GM18909 (cell line): ENCODE results near the gene KLHL14.

Experiments used
- ATAC-seq: cut with Tn5 transposase; IDR thresholded peaks from one replicate; pipeline ENCODE4 v1.9.1; 2021; ENCODE audit warnings: mild to moderate bottlenecking; ENCODE audit not compliant: unreplicated experiment, poor library complexity

The KLHL14 gene

DNA sequence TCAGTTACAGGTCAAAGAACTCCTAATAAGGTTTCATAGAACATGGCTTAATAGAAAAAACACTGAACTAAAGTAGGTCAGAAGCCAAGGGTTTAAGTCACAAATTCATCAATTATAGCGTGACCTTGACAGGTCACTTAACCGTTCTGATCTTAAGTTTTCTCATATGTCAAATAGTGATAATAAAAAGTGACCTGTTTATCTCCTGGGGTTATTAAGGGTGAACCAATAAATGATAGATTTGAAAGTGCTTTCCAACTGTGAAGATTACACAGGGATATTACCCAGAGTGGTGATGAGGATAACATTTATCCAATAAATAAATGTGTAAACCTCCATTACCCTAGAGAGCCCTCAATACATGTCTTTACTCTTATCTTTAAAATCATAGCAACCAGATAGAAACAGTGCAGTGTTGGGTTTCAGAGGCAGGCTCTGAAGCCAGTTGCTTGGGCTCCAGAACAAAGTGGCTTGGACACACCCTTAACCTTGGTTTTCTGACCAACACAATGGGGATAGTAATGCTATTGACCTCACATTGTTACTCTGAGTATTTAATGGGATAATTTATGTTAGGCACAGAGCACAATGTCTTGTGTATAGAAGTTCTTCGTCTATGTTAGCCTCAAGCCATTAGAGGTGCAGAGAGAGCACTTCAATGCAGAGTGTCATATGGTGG lies 48.6 kb downstream of the KLHL14 start:
- ATAC-seq = no peak

- ATAC-seq = no peak
Observed at GRCh38 chr18:32722279-32722678, 50.5 kb downstream of the KLHL14 start.

GRCh38 chr18:32717126-32717525 lies 55.7 kb downstream of the KLHL14 start:
- no peak for ATAC-seq

DNA sequence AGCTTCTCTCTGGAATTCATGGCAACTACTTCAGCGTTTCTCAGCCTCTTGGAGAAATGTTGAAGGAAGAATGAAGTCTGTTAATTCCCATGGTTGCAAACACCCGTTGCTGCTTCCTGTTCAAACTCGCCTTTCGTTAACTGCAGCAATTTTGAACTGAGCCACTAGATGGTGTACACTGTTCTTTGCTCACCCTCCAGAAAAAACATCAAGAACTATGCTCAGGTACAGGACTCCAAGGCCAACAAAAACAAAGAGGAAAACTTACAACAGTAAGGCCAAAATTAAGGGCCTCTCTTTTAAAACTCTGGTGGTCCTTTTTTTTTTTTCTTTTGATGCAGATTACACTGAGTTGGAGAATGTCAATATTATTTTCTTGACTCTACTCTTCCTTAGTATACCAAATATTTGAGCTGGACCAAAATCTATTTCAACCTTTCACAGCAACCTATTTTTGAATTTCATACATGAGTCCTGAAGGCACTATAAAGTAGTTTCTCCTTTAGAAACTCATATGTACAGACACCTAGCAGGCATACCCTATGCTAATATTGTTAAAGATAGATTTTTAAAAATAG lies 58.2 kb downstream of the KLHL14 start:
- ATAC-seq = peak; percentile 99

DNA sequence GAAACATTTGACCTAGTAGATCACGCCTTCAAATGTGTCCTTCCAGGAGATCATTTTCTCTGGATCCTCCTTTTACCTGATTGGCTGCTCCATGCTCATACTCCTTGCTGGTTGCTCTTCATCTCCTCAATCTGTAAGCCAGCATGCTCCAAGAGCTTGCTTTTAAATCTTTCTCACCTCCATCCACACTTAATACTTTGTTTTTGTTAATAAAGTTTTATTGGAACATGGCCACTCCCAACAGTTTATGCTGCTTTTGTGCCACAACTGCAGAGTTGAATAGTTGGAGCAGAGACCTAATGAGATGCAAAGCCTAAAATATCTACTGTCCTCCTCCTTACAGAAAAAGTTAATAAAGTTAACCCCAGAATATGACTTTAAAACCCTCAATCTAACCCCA lies 60.0 kb downstream of the KLHL14 start:
- ATAC-seq = no peak

DNA sequence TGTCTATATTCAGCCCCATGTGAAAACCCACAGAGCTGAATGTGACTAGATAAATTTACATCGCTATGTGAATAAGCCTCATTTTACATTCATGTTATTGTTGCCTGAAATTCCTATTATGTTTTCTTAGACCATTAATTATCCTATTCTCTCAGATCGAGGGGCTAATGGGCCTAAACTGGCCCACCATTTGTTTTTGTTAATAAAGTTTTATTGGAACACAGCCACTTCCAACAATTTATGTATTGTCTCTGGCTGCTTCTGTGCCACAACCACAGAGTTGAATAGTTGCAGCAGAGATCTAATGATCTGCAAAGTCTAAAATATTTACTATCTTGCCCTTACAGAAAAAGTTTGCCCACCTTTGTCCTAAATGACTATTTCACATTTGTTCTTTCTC lies 61.0 kb downstream of the KLHL14 start:
- ATAC-seq = no peak

GRCh38 chr18:32707586-32707985 lies 65.2 kb downstream of the KLHL14 start:
- no peak for ATAC-seq

- ATAC-seq = no peak
Observed at GRCh38 chr18:32707147-32707546, 65.7 kb downstream of the KLHL14 start.

DNA sequence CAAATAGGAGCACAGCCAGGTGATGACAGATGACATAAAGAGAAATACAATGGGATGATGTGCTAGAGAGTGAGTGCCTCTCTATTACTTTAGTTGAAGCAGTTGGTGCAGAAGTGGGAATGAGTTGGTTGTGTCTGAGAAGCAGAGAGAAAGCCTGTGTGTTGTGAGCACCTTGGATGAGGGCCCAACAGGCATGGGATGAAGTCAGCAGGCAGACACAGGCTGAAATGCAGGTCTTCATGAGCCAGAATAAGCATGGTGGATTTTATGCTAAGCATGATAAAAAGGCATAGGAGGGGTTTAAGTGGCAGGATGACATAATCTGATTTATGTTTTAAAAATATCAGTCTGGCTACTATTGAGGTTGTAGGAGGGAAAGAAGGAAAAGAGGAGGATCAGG lies 71.5 kb downstream of the KLHL14 start:
- ATAC-seq = no peak

GRCh38 chr18:32698153-32698552 lies 74.7 kb downstream of the KLHL14 start:
- no peak for ATAC-seq

GRCh38 chr18:32696376-32696775 lies 76.4 kb downstream of the KLHL14 start:
- no peak for ATAC-seq

GRCh38 chr18:32695534-32695933 lies 77.3 kb downstream of the KLHL14 start:
- ATAC-seq = no peak

GRCh38 chr18:32688821-32689220 lies 84.0 kb downstream of the KLHL14 start:
- ATAC-seq = no peak

- no peak for ATAC-seq
Observed at GRCh38 chr18:32684940-32685339, 87.9 kb downstream of the KLHL14 start.

- no peak for ATAC-seq
Observed at GRCh38 chr18:32684096-32684495, 88.7 kb downstream of the KLHL14 start.

DNA sequence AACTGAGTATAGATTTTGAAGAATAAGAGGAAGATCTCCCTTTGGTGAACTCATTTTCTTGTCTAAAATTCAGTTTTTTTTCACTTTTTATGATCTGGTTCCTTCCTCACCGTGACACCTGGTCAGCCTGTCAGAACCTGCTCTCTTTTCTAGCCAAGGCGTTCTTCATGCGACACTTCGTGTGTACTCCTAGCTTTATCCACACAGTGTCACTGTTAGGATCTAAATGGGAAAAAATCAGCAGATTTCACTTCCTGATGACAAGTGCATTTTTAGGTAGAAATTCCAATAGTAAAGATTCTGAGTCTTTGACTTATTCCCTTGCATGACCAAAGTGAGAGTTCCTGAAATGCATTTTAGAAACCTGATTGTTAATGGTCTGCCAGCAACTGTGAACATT lies 89.8 kb downstream of the KLHL14 start:
- ATAC-seq = no peak

DNA sequence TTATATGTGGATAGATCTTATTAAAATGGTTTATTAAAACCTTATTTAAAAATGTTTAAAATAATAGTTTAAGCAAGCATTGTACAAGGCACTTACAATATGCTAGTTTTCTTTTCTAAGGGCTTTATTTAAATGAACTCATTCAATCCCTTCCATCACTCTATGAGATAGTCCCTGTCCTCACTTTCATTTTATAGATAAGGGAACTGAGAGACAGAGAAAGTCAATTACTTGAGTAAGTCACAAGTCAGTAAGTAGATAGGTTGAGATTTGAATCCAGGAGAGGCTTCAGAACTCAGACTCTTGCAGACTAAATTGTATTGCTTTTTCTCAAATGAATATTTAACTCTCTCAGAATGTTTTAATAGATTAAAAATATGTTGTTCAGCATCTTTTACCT lies 95.2 kb downstream of the KLHL14 start:
- no peak for ATAC-seq

GRCh38 chr18:32674491-32674890 lies 98.3 kb downstream of the KLHL14 start:
- no peak for ATAC-seq

- no peak for ATAC-seq
Observed at GRCh38 chr18:32672398-32672797, 100.4 kb downstream of the KLHL14 start.

GRCh38 chr18:32670727-32671126 lies 102.1 kb downstream of the KLHL14 start:
- no peak for ATAC-seq

DNA sequence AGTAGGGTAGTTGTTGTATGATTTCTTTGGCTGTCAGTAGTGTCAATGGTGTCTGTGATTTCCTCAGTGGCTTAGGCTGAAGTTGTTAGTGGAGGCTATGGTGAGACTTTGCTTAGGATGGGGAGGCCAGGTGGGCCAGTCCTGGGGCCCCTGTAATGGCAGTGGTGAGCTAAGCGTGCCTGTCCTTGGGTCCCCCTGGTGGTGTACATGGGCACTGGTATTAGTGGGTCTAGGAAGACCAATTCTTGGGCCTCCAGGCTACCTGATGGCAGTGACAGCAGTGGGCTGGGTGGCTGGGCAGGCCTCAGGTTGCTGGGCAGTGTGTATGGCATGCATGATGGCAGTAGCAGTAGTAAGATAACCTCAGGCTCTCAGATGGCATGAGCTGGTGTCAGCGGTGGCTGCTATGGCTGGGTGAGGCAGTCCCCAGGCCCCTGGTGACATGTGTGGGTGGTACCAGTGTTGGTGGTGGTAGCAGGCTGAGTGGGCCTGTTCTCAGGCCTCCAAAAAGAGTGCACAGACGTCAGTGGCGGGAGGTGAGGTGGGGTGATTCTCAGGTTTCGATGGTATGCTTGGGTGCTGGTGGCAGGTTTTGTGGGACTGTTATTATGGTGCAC lies 103.2 kb downstream of the KLHL14 start:
- ATAC-seq = no peak

DNA sequence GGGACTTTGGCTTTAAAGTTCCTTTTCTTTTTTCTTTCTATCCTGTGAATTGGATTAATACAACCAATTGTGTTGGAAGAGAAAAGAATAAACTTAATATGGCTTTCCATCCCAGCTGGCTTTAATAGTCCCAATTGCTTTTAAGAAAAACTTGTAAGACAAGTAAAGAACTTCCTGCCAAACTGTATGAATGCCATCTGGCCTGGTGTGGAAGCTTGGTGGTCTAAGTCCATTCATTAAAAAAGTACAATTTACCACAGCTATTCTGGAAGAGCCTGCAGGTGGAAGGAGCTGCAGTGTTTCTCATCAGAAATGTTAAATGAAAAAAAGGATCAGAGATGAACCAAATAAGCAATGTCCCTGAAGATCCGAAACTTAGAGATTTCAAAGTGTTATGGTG lies 103.9 kb downstream of the KLHL14 start:
- no peak for ATAC-seq
